Measurements from ENCODE around the gene KCNG4.

Gene KCNG4

GRCh38 chr16:84195201-84196093, 44.4 kb downstream of the KCNG4 start:
- TF ChIP-seq CTCF (IDR thresholded peaks at IDR 0.05; ENCODE audit: low read depth, low read length, missing control alignments), result no peak
- no peak for DNase-seq (ENCODE audit: low read depth)
- no peak overlapping the region for H3K4me3 ChIP-seq (ENCODE audit: low read depth, low read length)

GRCh38 chr16:84194470-84195200, 45.2 kb downstream of the KCNG4 start:
- TF ChIP-seq CTCF (IDR thresholded peaks at IDR 0.05; ENCODE audit: low read depth, low read length, missing control alignments), result no peak
- DNase-seq (ENCODE audit: low read depth), result no peak
- no peak overlapping the region for H3K4me3 ChIP-seq (ENCODE audit: low read depth, low read length)

GRCh38 chr16:84194018-84194417, 45.8 kb downstream of the KCNG4 start:
- no peak overlapping the region for H3K4me3 ChIP-seq (ENCODE audit: low read depth, low read length)
- DNase-seq (ENCODE audit: low read depth), result no peak
- no peak for TF ChIP-seq CTCF (IDR thresholded peaks at IDR 0.05; ENCODE audit: low read depth, low read length, missing control alignments)

- no peak for DNase-seq (ENCODE audit: low read depth)
- H3K4me3 ChIP-seq (ENCODE audit: low read depth, low read length), result no peak overlapping the region
- TF ChIP-seq CTCF (IDR thresholded peaks at IDR 0.05; ENCODE audit: low read depth, low read length, missing control alignments), result no peak
These were observed 46.3 kb downstream of the KCNG4 start for GRCh38 chr16:84193480-84193879.

- H3K4me3 ChIP-seq (ENCODE audit: low read depth, low read length), result no peak overlapping the region
- TF ChIP-seq CTCF (IDR thresholded peaks at IDR 0.05; ENCODE audit: low read depth, low read length, missing control alignments), result no peak
- no peak for DNase-seq (ENCODE audit: low read depth)
These were observed 48.3 kb downstream of the KCNG4 start for GRCh38 chr16:84191466-84191865.

- no peak within 1 kb of the TSS for H3K4me3 ChIP-seq (ENCODE audit: low read depth, low read length)
- no peak for DNase-seq (ENCODE audit: low read depth)
- TF ChIP-seq CTCF (IDR thresholded peaks at IDR 0.05; ENCODE audit: low read depth, low read length, missing control alignments), result no peak
These were observed 49.0 kb downstream of the KCNG4 start, which contains the start of gene ADAD2 for GRCh38 chr16:84190731-84191388. ADAD2 (plus strand) TSS chr16:84191157; CDS start chr16:84191231, 74 bp downstream.

All from GM12864 (cell line).